BLaER1 (cell line): ENCODE data around the gene ABCA10.

Source experiments
- H3K27ac ChIP-seq: shearing (Covaris generic); formaldehyde crosslinking; 2 replicates; pipeline ENCODE4 v1.8.1; 2022
- H3K27me3 ChIP-seq: shearing (Covaris generic); formaldehyde crosslinking; 2 replicates; pipeline ENCODE4 v1.8.1; 2022
- H3K36me3 ChIP-seq: shearing (Covaris generic); formaldehyde crosslinking; 2 replicates; pipeline ENCODE4 v1.8.1; 2022
- H3K4me1 ChIP-seq: shearing (Covaris generic); formaldehyde crosslinking; 2 replicates; pipeline ENCODE4 v1.8.1; 2022
- H3K4me2 ChIP-seq: shearing (Covaris generic); formaldehyde crosslinking; 2 replicates; pipeline ENCODE4 v1.8.1; 2022
- H3K4me3 ChIP-seq: shearing (Covaris generic); formaldehyde crosslinking; 2 replicates; pipeline ENCODE4 v1.8.1; 2022
- H3K9ac ChIP-seq: shearing (Covaris generic); formaldehyde crosslinking; 2 replicates; pipeline ENCODE4 v1.8.1; 2022
- H3K9me3 ChIP-seq: shearing (Covaris generic); formaldehyde crosslinking; 2 replicates; pipeline ENCODE4 v1.8.1; 2022
- H4K20me1 ChIP-seq: shearing (Covaris generic); formaldehyde crosslinking; 2 replicates; pipeline ENCODE4 v1.8.1; 2022
- Cebpa-rat ChIP-seq: shearing (Covaris generic); IDR thresholded peaks from 2 replicates; pipeline ENCODE4 v1.8.1; 2022

Gene ABCA10

GRCh38 chr17:69166957-69167356 lies 61.7 kb downstream of the ABCA10 start:
- Histone ChIP-seq H3K4me2 (no peak overlapping the region), H3K9ac (no peak overlapping the region), H3K4me1 (peaks cover 10% of the 10 kb centered on the region; the same call in 1 of the 2 replicates), H3K36me3 (no peaks in the 10 kb centered on the region), H3K4me3 (no peak overlapping the region), H4K20me1 (no peaks in the 10 kb centered on the region), H3K27me3 (no peaks in the 10 kb centered on the region), H3K27ac (no peak overlapping the region), H3K9me3 (no peaks in the 10 kb centered on the region)
- TF ChIP-seq Cebpa-rat, result no peak

DNA sequence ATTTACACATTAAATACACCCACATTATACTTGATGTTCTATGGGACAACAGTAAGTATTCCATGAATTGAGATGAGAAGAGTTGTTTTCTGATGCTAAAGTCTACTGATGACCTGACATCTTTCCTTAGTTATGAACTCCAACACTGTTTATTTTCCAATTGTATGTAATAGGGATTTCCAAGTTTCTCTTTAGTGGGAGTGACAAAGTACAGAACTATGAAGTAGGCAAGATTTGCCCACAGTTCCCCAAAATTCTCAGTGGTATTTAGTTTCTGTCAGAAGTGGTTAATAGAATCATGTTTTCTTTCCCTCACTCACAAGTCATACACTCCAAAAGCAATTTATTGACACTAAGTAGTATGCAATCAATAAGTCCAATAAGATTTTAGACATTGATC lies 64.4 kb downstream of the ABCA10 start:
- H3K9me3 ChIP-seq, result no peaks in the 10 kb centered on the region
- no peak overlapping the region for H3K4me3 ChIP-seq
- H3K4me1 ChIP-seq, result no peaks in the 10 kb centered on the region
- no peak overlapping the region for H3K4me2 ChIP-seq
- H3K27me3 ChIP-seq, result no peaks in the 10 kb centered on the region
- no peaks in the 10 kb centered on the region for H3K36me3 ChIP-seq
- no peaks in the 10 kb centered on the region for H4K20me1 ChIP-seq
- TF ChIP-seq Cebpa-rat, result no peak
- no peak overlapping the region for H3K27ac ChIP-seq
- H3K9ac ChIP-seq, result no peak overlapping the region

DNA sequence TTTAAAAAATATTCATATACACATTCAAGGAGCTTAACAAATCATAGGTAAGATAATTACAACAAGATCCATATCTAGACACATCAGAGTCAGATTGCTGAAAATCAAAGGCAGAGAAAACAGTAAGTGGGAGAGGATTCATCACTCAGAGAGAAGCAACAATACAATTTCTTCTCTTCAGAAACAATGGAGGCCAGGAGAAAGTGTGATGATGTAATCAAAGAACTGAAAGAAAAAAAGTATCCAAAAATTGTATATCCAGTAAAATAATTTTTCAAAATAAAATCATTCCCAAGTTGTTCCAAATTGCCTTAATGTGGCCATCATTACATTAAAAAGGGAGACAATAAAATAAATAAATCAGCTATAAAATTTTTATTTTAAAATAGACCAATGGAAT lies 69.2 kb downstream of the ABCA10 start:
- H3K4me1 ChIP-seq, result no peaks in the 10 kb centered on the region
- no peak overlapping the region for H3K4me3 ChIP-seq
- H3K9me3 ChIP-seq, result no peaks in the 10 kb centered on the region
- no peaks in the 10 kb centered on the region for H3K36me3 ChIP-seq
- TF ChIP-seq Cebpa-rat, result no peak
- no peak overlapping the region for H3K27ac ChIP-seq
- no peaks in the 10 kb centered on the region for H4K20me1 ChIP-seq
- no peak overlapping the region for H3K9ac ChIP-seq
- H3K4me2 ChIP-seq, result no peak overlapping the region
- H3K27me3 ChIP-seq, result no peaks in the 10 kb centered on the region

DNA sequence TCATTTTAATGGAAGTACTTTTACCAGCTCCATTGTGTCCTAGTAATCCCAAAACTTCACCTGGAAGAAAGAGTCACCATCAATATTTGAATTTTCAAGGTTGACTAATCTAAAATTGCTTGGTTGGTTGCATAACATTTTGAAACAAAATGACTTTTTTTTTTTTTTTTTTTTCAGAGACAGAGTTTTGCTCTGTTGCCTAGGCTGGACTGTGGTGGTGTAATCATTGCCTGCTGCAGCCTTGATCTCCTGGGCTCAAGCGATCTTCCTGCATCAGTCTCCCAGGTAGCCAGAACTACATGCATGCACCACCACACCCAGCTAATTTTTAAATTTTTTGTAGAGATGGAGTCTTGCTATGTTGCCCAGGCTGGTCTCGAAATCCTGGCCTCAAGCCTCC lies 74.4 kb downstream of the ABCA10 start:
- H3K9ac ChIP-seq, result no peak overlapping the region
- no peaks in the 10 kb centered on the region for H3K27me3 ChIP-seq
- no peaks in the 10 kb centered on the region for H3K4me1 ChIP-seq
- no peak overlapping the region for H3K27ac ChIP-seq
- H3K4me3 ChIP-seq, result no peak overlapping the region
- no peaks in the 10 kb centered on the region for H3K36me3 ChIP-seq
- no peaks in the 10 kb centered on the region for H4K20me1 ChIP-seq
- TF ChIP-seq Cebpa-rat, result no peak
- H3K9me3 ChIP-seq, result no peaks in the 10 kb centered on the region
- H3K4me2 ChIP-seq, result no peak overlapping the region

- Histone ChIP-seq H3K4me1 (no peaks in the 10 kb centered on the region), H3K36me3 (no peaks in the 10 kb centered on the region), H3K4me2 (no peak overlapping the region), H3K9ac (no peak overlapping the region), H4K20me1 (no peaks in the 10 kb centered on the region), H3K9me3 (no peaks in the 10 kb centered on the region), H3K27me3 (no peaks in the 10 kb centered on the region), H3K27ac (no peak overlapping the region), H3K4me3 (no peak overlapping the region)
- TF ChIP-seq Cebpa-rat, result no peak
These were observed 78.3 kb downstream of the ABCA10 start for GRCh38 chr17:69150333-69150732.

DNA sequence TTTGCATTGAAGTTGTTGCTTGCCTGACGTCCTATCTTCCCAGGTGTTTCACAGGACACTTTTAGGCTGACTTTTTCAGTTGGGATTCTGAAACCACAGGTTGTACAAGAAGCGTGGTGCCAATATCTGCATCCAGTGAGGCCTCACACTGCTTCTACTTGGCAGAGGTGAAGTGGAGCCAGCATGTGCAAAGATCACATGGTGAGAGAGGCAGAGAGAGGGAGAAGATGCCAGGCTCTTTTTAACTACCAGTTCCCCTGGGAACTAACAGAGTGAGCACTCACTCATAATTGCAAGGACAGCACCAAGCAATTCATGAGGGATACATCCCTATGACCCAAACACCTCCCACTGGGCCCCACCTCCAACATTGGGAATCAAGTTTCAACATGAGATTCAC lies 81.2 kb downstream of the ABCA10 start:
- Histone ChIP-seq H4K20me1 (no peaks in the 10 kb centered on the region), H3K9me3 (no peaks in the 10 kb centered on the region), H3K4me1 (no peaks in the 10 kb centered on the region), H3K4me3 (no peak overlapping the region), H3K4me2 (no peak overlapping the region), H3K27ac (no peak overlapping the region), H3K36me3 (no peaks in the 10 kb centered on the region), H3K27me3 (no peaks in the 10 kb centered on the region), H3K9ac (no peak overlapping the region)
- TF ChIP-seq Cebpa-rat, result no peak

- Histone ChIP-seq H3K27me3 (no peaks in the 10 kb centered on the region), H3K4me2 (no peak overlapping the region), H3K4me3 (no peak overlapping the region), H3K36me3 (no peaks in the 10 kb centered on the region), H4K20me1 (no peaks in the 10 kb centered on the region), H3K4me1 (no peaks in the 10 kb centered on the region), H3K9me3 (no peaks in the 10 kb centered on the region), H3K27ac (no peak overlapping the region), H3K9ac (no peak overlapping the region)
- no peak for TF ChIP-seq Cebpa-rat
These were observed 84.0 kb downstream of the ABCA10 start for GRCh38 chr17:69144331-69145255.

DNA sequence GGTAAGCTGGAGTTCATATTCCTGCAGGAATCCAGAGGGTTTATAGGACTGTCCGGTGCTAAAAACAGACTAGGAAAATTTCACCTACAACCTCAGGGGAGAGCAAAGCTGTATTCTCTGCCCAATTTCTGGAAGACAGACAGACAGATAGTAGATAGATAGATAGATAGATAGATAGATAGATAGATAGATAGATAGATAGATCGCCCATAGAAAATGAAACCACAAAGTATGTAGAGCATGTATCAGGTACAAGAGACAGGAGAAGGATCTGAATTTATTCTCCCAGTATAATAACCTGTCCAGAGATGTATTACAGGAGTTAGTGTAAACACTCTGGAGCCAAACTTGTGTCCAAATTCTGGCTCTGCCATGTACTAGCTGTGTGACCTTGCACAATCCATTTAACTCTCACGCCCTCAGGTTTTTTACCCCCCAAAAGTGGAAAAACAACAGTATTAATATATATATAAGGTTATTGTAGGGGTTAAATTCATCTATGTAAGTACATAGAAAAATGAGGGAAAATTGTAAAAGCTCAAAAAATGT lies 84.9 kb downstream of the ABCA10 start:
- Histone ChIP-seq H4K20me1 (no peaks in the 10 kb centered on the region), H3K4me2 (no peak overlapping the region), H3K9me3 (no peaks in the 10 kb centered on the region), H3K4me3 (no peak overlapping the region), H3K36me3 (no peaks in the 10 kb centered on the region), H3K27ac (no peak overlapping the region), H3K9ac (no peak overlapping the region), H3K27me3 (no peaks in the 10 kb centered on the region), H3K4me1 (no peaks in the 10 kb centered on the region)
- no peak for TF ChIP-seq Cebpa-rat

DNA sequence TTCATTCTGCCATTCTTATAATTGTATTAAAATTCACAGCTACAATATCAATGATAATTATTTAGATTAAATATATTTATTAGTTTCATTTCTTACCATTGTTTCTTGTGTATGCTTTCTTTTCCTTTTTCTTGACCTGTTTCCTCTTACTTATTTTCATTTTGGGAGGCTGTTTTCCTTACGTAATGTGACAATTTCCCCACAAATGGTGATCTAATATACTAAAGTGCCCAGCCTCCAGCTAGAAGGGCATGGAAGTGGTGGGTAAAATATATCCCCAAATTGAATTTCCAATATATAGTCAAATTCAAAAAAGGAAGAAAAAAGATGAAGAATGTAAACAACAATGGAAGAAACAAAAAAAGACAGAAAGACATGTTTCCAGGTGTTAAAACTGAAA lies 85.5 kb downstream of the ABCA10 start:
- no peak overlapping the region for H3K27ac ChIP-seq
- H3K27me3 ChIP-seq, result no peaks in the 10 kb centered on the region
- H3K9ac ChIP-seq, result no peak overlapping the region
- H3K36me3 ChIP-seq, result no peaks in the 10 kb centered on the region
- no peaks in the 10 kb centered on the region for H3K4me1 ChIP-seq
- no peak overlapping the region for H3K4me3 ChIP-seq
- no peaks in the 10 kb centered on the region for H3K9me3 ChIP-seq
- no peak for TF ChIP-seq Cebpa-rat
- H3K4me2 ChIP-seq, result no peak overlapping the region
- H4K20me1 ChIP-seq, result no peaks in the 10 kb centered on the region

DNA sequence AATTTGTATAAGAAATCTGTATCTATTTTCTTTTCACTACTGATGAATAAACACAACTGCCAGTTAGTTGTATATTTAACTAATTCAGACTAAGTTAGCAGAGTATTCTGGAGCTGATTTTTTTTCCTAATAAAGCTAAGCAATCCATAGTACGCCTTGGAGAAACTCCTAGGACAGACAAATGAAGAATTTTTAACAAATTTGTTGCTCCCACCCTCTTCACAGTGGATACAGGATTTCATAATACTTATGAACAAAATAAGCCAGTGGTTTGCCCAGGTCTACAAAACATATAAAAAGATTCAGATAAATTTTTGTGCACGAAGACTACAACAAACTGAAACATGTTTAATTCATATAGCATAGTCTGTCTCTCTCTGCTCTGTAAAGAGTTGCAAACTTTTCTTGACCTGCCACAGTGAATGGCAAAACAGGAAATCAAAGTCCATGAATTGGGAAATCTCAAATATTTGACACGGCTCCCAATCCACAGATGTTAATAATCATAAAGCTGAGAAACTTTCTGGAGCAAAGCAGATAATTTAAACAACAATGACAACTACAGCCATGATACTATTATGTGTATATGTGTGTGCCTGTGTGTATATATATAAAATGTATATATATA lies 86.3 kb downstream of the ABCA10 start:
- no peak overlapping the region for H3K4me2 ChIP-seq
- no peak overlapping the region for H3K4me3 ChIP-seq
- H3K27me3 ChIP-seq, result no peaks in the 10 kb centered on the region
- no peaks in the 10 kb centered on the region for H4K20me1 ChIP-seq
- no peaks in the 10 kb centered on the region for H3K9me3 ChIP-seq
- TF ChIP-seq Cebpa-rat, result no peak
- H3K9ac ChIP-seq, result no peak overlapping the region
- no peaks in the 10 kb centered on the region for H3K4me1 ChIP-seq
- no peaks in the 10 kb centered on the region for H3K36me3 ChIP-seq
- no peak overlapping the region for H3K27ac ChIP-seq
